ENCODE data around the gene FAM90A1.
"Not testable (repeated sequence)": the region's sequence is repeated elsewhere in the genome, so short reads cannot be mapped to it uniquely, and the experiment has no call there.

Gene FAM90A1

GRCh38 chr12:8233935-8234495, 6.6 kb upstream of the FAM90A1 start:
- not testable (repeated sequence) for DNase-seq (ENCODE audit: low read depth in 2 of 3, low spot score in 1 of 3)

- not testable (repeated sequence) for DNase-seq (ENCODE audit: low read depth in 2 of 3, low spot score in 1 of 3)
Measured at GRCh38 chr12:8233300-8233855, 6.0 kb upstream of the FAM90A1 start.

GRCh38 chr12:8231666-8232608, 4.5 kb upstream of the FAM90A1 start:
- DNase-seq (ENCODE audit: low read depth in 2 of 3, low spot score in 1 of 3) = peak; percentile 47 to 74 (median 62)

GRCh38 chr12:8231049-8231448, 3.6 kb upstream of the FAM90A1 start:
- DNase-seq (ENCODE audit: low read depth in 2 of 3, low spot score in 1 of 3) = not testable (repeated sequence)

- DNase-seq (ENCODE audit: low read depth in 2 of 3, low spot score in 1 of 3) = not testable (repeated sequence)
Measured at GRCh38 chr12:8229486-8229885, 2.1 kb upstream of the FAM90A1 start.

- DNase-seq (ENCODE audit: low read depth in 2 of 3, low spot score in 1 of 3) = not testable (repeated sequence)
Measured at GRCh38 chr12:8228607-8229006, 1.2 kb upstream of the FAM90A1 start.

- DNase-seq (ENCODE audit: low read depth in 2 of 3, low spot score in 1 of 3) = not testable (repeated sequence)
Measured at GRCh38 chr12:8227732-8228077, 287 bp upstream of the FAM90A1 start.

- DNase-seq (ENCODE audit: low read depth in 2 of 3, low spot score in 1 of 3) = no peak
Measured at GRCh38 chr12:8226355-8226754, 1.1 kb downstream of the FAM90A1 start.

GRCh38 chr12:8224782-8225181, 2.6 kb downstream of the FAM90A1 start:
- not testable (repeated sequence) for DNase-seq (ENCODE audit: low read depth in 2 of 3, low spot score in 1 of 3)

GRCh38 chr12:8223646-8224045, 3.8 kb downstream of the FAM90A1 start:
- DNase-seq (ENCODE audit: low read depth in 2 of 3, low spot score in 1 of 3) = not testable (repeated sequence)

- DNase-seq (ENCODE audit: low read depth in 2 of 3, low spot score in 1 of 3) = not testable (repeated sequence)
Measured at GRCh38 chr12:8222303-8222702, 5.1 kb downstream of the FAM90A1 start.

GRCh38 chr12:8221844-8222243, 5.6 kb downstream of the FAM90A1 start:
- not testable (repeated sequence) for DNase-seq (ENCODE audit: low read depth in 2 of 3, low spot score in 1 of 3)

GRCh38 chr12:8221375-8221774, 6.0 kb downstream of the FAM90A1 start:
- not testable (repeated sequence) for DNase-seq (ENCODE audit: low read depth in 2 of 3, low spot score in 1 of 3)

- DNase-seq (ENCODE audit: low read depth in 2 of 3, low spot score in 1 of 3) = not testable (repeated sequence)
Measured at GRCh38 chr12:8218711-8219382, 8.6 kb downstream of the FAM90A1 start.

GRCh38 chr12:8197685-8198308, 29.6 kb downstream of the FAM90A1 start:
- DNase-seq (ENCODE audit: low read depth in 2 of 3, low spot score in 1 of 3) = not testable (repeated sequence)

- DNase-seq (ENCODE audit: low read depth in 2 of 3, low spot score in 1 of 3) = not testable (repeated sequence)
Measured at GRCh38 chr12:8188088-8188487, 39.3 kb downstream of the FAM90A1 start.

GRCh38 chr12:8184206-8184605, 43.2 kb downstream of the FAM90A1 start:
- DNase-seq (ENCODE audit: low read depth in 2 of 3, low spot score in 1 of 3) = not testable (repeated sequence)

- not testable (repeated sequence) for DNase-seq (ENCODE audit: low read depth in 2 of 3, low spot score in 1 of 3)
Measured at GRCh38 chr12:8183346-8183745, 44.1 kb downstream of the FAM90A1 start.

GRCh38 chr12:8182923-8183322, 44.5 kb downstream of the FAM90A1 start:
- DNase-seq (ENCODE audit: low read depth in 2 of 3, low spot score in 1 of 3) = not testable (repeated sequence)

- not testable (repeated sequence) for DNase-seq (ENCODE audit: low read depth in 2 of 3, low spot score in 1 of 3)
Measured at GRCh38 chr12:8181271-8181670, 46.1 kb downstream of the FAM90A1 start.
